Stimulated activated CD8-positive, alpha-beta memory T cell treated with anti-CD3 and anti-CD28 coated beads, Interleukin-4, amount 100 ng/mL, for 48 hours (primary cell): ENCODE results near the gene ELN.
"Not testable (repeated sequence)": the region's sequence is repeated elsewhere in the genome, so short reads cannot be mapped to it uniquely, and the experiment has no call there.

Experiments used
- DNase-seq: peaks from one replicate; pipeline ENCODE4 v3.0.0-alpha.2; 2020

Gene ELN

DNA sequence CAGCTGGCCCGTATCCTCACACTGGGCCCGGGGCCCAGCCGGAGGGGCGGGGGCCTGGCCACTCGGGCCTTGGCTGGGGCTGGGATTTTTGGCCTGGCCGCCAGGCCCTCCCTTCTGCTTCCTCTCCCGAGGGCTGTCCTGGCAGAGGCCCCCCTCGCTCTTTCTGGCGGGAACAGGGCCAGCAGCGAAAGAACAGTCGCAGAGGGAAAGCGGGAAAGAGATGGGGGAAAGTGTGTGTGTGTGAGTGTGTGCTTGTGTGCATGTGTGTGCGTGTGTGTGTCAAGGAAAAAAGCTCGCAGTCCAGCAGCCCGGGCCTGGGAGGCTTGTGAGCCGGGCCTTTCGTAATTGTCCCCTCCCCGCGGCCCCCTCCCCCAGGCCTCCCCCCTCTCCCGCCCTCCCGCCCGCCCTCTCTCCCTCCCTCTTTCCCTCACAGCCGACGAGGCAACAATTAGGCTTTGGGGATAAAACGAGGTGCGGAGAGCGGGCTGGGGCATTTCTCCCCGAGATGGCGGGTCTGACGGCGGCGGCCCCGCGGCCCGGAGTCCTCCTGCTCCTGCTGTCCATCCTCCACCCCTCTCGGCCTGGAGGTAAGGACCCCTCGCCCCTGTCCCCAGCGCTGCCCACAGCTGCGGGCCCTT, at the start of gene ELN:
Gene ELN (plus strand): TSS at position 491 of the 638 bp plus-strand sequence. CDS start 15 bp downstream, at position 506.
- DNase-seq: no peak

DNA sequence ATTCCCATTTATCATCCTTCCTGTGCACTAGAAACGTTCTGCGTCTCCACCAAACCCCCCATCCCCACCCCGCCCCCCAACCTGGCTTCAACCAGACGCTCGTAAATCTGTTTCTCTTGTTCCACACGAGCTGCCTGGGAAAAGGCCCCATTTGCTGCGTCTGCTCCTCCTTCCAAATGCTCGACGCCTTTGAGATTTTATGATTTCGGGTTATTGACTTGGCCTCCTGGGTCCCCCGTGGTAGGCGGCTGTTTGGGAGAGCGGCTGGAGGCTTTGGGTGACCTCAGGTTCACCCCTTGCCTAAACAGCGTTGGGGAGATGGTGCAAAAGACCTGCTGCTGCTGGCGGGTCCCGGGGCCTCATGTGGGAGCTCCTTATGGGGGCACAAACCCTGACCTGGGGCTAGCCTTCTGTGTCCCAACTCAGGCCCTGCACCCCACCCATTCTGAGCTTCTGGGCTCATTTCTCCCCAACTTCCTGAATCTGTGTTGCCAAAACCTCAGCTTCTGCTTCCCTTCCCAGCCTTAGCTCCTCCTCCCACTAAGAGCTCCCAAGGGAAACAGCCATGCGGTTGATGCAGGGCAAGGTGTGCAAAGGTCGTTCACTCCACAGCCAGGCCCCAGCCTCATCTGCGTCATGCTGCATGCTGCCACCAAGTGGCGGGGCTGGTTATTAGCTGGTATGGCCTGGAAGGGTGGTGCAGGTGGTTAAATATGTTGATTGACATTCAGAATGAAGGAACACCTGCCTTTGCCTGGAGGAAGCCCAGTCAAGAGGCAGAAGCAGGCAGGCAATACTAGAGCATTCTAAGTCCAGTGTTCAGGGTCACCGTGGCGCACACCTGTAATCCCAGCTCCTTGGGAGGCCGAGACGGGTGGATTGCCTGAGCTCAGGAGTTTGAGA, 49.1 kb upstream of the ELN start:
- DNase-seq: peak; percentile 53

DNA sequence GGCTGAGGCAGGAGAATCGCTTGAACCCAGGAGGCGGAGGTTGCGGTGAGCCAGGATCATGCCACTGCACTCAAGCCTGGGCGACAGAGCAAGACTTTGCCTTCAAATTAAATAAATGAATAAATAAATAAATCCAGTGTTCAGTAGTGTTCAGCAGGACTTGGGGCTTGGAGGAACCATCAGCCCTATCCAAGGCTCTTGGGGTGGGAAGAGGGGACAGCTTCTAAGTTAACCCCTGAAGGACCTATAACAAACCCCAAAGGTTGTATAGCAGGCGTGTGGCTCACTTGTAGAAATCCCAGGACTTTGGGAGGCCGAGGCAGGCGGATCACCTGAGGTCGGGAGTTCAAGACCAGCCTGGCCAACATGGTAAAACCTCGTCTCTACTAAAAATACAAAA, 48.3 kb upstream of the ELN start:
- DNase-seq: not testable (repeated sequence)

- DNase-seq: no peak
These were observed 47.8 kb upstream of the ELN start for GRCh38 chr7:73980206-73980605.

GRCh38 chr7:73981933-73982332, 46.0 kb upstream of the ELN start:
- no peak for DNase-seq

- DNase-seq: no peak
These were observed 44.4 kb upstream of the ELN start for GRCh38 chr7:73983437-73984164.

DNA sequence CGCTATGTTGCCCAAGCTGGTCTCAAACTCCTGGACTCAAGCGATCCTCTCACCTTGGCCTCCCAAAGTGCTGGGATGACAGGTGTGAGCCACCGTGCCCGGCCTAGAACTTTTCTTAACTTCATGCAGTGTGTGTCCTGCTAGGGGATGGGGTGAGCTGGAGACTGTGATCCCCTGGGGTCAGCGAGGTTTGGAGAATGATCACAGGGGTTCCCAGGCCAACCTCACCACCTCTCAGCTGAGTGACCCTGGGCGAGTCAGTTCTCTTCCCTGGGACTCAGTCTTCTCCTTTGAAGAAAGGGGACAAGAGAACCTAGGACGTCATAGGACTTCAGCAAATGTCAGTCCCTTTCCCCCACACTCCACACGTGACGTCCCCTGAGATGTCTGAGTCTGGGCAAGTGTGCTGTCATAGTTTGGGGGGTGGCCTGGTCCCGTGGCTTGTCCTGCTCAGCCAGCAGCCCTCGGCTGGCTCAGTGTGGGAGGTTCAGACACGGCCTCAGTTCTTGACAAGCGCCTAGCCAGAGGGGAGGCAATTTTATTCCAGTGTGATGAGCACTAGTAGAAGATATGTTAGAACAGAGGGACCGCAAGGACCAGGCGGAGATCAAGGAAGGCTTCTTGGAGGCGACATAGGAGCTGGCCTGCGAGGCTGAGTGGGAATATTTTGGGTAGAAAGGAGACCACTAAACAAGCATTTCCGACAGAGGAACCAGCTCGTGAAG, 43.3 kb upstream of the ELN start:
- DNase-seq: no peak

- no peak for DNase-seq
These were observed 42.2 kb upstream of the ELN start for GRCh38 chr7:73985737-73986141.

DNA sequence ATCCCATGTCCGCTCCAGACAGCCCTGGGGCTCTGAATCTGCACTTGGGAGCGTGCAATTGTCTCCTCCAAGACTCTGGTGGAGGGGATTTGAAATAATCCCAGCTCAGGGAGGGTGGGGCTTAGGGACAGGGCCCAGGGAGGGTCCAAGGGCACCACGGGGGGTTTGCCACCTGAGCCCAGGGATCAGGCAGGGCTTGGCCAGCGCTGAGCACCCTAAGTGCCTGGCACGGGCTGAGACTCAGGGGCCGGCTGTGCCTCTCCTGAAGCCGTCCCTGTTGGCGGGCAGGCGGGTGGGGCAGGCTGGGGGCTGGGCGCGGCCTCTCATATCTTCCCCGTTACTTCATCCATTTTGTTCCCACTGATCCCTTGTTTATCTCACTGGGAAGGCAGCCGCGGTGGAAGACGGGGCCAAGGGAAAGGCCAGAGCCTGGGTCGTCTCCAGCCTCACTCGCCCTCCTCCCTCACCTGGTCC, 41.8 kb upstream of the ELN start:
- no peak for DNase-seq

DNA sequence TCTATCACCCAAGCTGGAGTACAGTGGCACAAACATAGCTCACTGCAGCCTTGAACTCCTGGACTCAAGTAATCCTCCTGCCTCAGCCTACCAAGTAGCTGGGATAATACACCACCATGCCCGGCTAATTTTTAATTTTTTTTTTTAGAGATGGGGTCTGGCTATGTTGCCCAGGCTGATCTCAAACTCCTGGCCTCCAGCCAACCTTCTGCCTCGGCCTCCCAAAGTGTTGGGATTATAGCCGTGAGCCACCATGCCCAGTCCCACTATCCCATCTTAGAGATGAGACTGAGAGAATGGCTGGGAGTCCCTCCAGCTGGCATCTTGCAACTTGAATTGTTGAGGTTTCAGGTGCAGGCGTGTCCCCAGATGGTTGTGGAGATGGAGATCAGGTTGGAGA, 40.7 kb upstream of the ELN start:
- DNase-seq: no peak

GRCh38 chr7:73988197-73988596, 39.8 kb upstream of the ELN start:
- no peak for DNase-seq

DNA sequence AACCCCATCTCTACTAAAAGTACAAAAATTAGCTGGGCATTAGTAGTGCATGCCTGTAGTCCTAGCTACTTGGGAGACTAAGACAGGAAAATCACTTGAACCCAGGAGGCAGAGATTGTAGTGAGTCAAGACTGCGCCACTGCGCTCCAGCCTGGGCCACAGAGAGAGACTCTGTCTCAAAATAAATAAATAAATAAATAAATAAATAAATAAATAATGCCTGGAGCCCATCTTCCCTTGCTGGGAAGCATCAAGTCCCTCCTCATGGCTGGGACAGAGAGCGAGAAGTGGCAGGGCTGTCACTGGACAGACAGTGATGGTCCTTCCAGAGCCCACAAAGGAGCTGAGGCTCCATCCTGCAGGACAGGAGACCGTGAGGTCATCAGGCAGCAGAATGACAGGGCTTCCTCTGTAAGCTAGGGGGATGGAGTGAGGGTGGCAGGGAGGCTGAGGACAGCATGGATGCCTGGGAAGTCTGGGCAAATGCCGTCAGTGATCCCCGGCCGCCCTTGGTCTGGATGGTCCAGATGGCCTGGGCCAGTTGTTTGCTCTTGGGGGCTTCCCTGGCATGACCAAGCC, 36.4 kb upstream of the ELN start:
- DNase-seq: no peak

DNA sequence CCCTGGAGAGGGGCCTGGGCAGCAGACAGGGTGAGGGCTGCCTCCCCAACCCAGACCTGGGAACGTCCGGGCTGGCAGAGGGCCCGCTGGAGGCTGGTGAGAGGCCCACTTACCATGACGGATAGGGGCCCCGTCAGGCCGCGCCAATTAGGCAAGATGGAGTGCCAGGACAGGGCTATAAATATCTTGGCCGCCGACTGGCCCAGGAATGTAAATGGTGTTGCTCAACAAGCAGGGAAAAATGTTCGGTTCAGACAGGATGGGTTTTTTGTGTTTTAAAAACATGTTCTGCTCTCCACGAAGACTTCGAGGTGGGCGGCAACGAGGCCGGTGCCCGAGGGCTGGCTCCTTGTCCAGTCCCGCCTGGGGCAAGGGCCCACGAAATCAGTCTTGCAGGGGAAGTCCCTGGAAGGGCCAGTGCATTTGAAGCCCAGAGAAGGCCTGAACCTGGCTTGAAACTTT, 35.8 kb upstream of the ELN start:
- DNase-seq: no peak

DNA sequence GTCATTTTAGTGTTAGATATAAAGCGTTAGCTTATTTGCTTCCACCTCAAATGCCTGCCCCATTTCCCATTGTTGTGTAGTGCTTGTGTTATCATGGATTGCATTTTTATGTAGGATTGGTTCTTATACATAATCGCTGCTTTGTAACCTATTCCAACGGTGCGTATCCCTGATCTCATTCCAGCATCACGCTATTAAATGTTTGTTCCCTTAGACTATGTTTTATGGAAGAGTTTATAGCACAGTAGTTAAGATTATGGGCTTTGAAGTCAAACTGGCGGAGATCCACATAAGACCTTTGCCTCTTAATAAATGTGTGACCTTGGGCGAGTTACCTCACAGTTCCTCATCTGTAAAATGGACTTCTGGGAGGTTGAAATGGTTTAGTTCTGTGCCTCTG, 34.0 kb upstream of the ELN start:
- no peak for DNase-seq

DNA sequence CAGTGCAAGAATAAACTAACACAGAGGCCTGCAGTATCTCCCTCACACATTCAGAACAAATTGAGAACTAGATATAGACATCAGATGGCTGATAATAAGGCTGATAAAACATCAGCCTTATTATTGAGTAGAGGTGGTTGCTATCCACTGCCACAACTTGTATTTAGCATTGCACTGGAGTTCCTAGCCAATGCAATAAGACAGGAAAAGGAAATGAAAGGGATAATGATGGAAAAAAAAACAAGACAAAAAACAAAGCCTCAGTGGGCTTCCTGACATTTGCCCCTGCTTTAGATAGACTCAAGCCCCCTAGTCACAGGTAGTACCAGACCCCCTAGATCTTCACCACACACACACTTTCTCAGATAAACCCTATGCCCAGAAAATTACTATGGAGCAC, 33.2 kb upstream of the ELN start:
- no peak for DNase-seq

- no peak for DNase-seq
These were observed 32.6 kb upstream of the ELN start for GRCh38 chr7:73995330-73995729.

DNA sequence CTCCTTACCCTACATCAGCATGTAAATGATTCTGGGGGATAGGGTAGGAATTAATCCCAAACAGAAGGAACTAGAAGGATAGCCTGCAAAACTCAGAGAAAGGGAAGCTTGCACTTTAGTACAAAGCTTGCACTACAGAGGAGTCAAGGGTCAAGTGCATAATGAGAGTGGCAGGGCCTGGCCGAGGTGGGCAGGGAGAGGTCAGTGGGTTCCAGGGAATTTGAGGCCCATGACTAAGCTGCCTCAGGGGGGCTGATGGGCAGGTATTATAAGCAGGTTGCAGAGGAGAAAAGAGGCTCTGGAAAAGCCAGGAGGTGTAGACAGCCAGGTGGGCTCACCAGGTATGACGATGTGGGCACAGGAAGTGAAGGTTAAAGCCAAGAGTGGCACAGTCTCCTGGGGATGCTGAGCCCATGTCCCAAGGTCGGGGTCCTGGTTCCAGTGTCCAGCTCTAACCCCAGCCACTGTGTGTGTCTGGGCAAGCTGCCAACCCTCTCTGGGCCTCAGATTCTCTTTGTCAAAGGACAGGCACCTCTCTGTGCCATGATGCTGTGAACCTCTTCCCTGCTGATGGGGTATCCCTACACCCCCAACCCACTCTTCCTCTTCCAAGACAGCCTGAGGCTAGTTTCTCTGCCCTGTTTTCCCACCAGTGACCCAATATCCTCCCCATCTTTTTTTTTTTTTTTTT, 32.0 kb upstream of the ELN start:
- no peak for DNase-seq

DNA sequence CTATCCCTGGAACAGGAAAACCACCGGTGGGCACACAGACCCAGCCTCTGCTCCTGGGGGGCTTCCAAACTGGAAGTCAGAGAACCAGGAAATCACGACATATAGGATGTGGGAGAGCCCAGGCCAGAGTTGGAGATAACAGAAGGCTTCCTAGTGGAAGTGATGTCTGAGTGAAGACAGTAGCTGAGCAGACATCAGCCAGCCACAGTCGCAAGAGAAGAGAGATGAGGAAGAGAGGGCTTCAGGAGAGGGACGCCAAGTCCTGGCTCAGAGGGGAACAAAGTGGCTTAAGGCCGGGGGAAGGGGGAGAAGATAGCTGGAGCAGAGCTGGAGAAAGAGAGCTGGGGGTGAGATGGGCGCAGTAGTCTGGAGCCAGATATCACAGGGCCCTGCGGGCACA, 30.9 kb upstream of the ELN start:
- no peak for DNase-seq

DNA sequence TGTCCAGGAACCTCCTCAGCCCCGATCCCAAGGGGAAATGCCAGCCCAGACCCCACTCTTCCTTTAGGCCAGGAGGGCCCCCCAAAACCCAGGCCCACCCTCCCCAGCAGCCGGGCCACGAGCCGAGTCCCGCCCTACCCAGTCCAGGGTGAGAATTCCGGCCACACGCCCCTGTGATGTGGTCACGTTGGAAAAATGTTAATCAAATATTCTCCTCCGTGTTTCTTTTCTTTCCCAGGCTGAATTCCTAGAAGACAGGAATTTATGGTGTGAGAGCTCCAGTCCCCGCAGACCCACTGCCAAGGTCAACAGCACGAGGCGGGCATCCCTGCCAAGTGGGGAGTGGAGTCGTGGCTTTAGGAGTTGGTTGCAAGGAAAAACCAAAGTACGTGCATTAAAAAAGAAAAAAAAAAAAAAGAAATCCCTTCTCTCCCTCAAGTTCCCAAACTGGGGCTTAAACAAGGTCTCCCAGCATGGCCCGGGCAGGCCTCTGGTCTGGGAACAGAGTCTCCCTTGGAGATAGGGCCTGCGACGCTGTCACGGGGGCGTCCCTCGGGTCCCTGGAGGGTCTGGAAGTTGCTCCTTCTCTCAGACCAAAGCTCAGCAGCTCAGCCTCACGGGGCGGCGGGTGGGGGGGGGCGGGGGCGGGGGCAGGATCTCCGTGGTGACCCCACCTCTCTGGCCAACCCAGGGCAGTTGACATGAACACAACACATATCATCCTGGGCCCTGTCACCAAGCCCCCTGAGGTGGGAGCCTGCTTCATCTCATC, 28.1 kb upstream of the ELN start:
- DNase-seq: no peak

DNA sequence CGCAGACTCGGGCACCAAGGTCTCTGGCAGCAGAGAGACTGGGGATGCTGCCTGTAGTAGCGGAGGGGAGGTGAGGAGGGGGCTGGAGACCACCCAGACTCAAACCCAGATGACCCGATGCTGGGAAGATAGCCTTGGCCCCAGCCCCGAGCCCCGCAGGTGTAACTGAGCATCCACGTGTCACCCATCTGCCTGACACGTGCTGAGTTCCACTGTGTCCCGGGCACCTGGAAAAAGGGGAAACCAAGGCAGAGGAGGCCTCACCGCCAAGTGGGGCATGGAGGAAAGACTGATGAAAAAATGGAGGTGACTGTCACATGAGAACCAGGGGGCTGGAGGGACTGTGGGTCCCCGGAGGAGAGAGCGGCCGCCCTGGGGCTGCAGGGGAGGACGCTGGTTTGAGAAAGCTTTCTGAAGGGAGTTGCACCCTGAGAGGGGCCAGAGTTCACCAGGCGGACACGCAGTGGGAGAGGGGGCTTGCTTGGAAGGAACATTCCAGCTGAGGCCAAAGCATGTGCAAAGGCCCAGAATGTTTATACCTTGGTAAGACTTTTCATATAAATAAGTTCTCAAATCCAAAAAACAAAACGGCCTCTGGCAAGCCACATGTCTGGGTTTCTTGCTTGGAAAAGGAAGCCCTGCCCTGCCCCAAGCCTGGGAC, 27.4 kb upstream of the ELN start:
- no peak for DNase-seq

GRCh38 chr7:74001150-74001494, 26.9 kb upstream of the ELN start:
- no peak for DNase-seq
